Bronchial epithelial cell (primary cell): ENCODE data around the gene COL25A1. TPM values are rescaled to one million over a fixed set of nuclear protein-coding genes. Genes with fewer than 3 reads are reported as not detected.

Experiments used
- DNase-seq: peaks from one replicate; pipeline ENCODE4 v3.0.0-alpha.2; 2010; ENCODE audit warnings: low read depth
- FAIRE-seq: peaks from 2 replicates; lab custom pipeline; 2011; peaks lifted over from hg19 to GRCh38; lab: Jason Lieb, UNC
- H3K27me3 ChIP-seq: 2 replicates; pipeline ENCODE4 v1.5.1; 2011; ENCODE audit warnings: low read length; ENCODE audit not compliant: control insufficient read depth, insufficient read depth
- H3K36me3 ChIP-seq: 2 replicates; pipeline ENCODE4 v1.5.1; 2011; ENCODE audit warnings: low read length; ENCODE audit not compliant: control insufficient read depth, insufficient read depth
- H3K4me3 ChIP-seq: 2 replicates; pipeline ENCODE4 v1.5.1; 2011; ENCODE audit warnings: mild to moderate bottlenecking, low read depth, low read length, control low read depth
- CTCF ChIP-seq: IDR thresholded peaks from 2 replicates; pipeline ENCODE4 v1.5.1; 2011; ENCODE audit warnings: mild to moderate bottlenecking, moderate library complexity, low read length, control low read depth, inconsistent platforms; ENCODE audit not compliant: insufficient read depth, severe bottlenecking
- total RNA-seq: library from RNA; depleted of rRNA; stranded (reverse); fragments of >200 nt; gene quantifications from 2 replicates; pipeline ENCODE4 v1.2.1, GENCODE V29; 2014

Gene COL25A1
- total RNA-seq, result under 0.01 TPM in 2 replicates

GRCh38 chr4:109302361-109303139, at the start of gene COL25A1:
TSS of gene COL25A1 (minus strand) at chr4:109302658.
- peaks cover 27% of the 10 kb centered on the region for H3K27me3 ChIP-seq

GRCh38 chr4:109350121-109350520, 47.7 kb upstream of the COL25A1 start:
- H3K27me3 ChIP-seq, result no peaks in the 10 kb centered on the region
- no peaks in the 10 kb centered on the region for H3K36me3 ChIP-seq
- no peak overlapping the region for H3K4me3 ChIP-seq
- DNase-seq, result no peak
- TF ChIP-seq CTCF, result no peak
- no peak for FAIRE-seq

More at GRCh38 chr4:109302361-109303139, at the start of gene COL25A1:
- DNase-seq (peak; percentile 12), FAIRE-seq (no peak)
- TF ChIP-seq CTCF, result no peak
- H3K4me3 ChIP-seq, result peak within 1 kb of the TSS; percentile 22
- H3K36me3 ChIP-seq, result no peaks in the 10 kb centered on the region

GRCh38 chr4:109334129-109335105, 32.0 kb upstream of the COL25A1 start:
- no peak for DNase-seq
- H3K27me3 ChIP-seq, result no peaks in the 10 kb centered on the region
- no peak for FAIRE-seq
- no peaks in the 10 kb centered on the region for H3K36me3 ChIP-seq
- H3K4me3 ChIP-seq, result no peak overlapping the region
- TF ChIP-seq CTCF, result no peak

GRCh38 chr4:109332926-109333464, 30.5 kb upstream of the COL25A1 start:
- no peaks in the 10 kb centered on the region for H3K36me3 ChIP-seq
- no peak for FAIRE-seq
- H3K4me3 ChIP-seq, result no peak overlapping the region
- no peak for DNase-seq
- no peaks in the 10 kb centered on the region for H3K27me3 ChIP-seq
- TF ChIP-seq CTCF, result peak; percentile 6

GRCh38 chr4:109327641-109328040, 25.2 kb upstream of the COL25A1 start:
- Histone ChIP-seq H3K4me3 (no peak overlapping the region), H3K27me3 (no peaks in the 10 kb centered on the region), H3K36me3 (no peaks in the 10 kb centered on the region)
- no peak for DNase-seq
- no peak for TF ChIP-seq CTCF
- no peak for FAIRE-seq
